ENCODE results near the gene HGFAC.

HGFAC gene

DNA sequence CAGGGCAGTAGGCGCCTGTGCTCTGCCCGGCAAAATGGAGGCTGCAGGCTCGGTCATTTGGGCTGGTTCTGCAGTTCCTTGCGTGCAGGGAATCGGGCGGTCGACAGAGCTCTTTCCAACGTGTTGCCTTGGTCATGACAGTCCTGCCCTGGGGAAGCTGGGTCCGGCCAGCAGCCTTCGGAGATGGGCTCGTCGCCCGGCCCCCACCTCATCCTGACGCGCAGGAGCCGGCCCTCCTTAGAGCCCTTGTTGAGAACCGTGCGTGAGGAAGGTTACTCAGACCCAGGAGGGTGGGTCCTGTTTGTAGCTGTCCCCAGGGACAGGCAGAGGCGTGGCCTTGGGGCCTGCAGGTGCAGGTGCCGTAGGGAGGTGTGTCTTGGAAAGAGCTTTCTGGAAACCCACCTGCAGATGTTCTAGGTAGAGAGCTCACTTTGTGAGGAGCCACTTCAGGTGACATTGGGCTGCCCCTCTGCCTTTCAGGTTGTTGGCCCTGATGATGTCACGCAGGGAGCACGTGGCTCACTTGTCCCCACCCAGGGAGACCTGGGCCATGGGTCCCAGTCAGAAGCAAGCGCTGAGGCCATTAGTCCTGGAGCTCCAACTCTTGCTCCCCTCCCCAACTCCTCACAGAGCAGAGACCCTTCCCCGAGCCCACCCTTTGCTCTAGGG lies 15.2 kb upstream of the HGFAC start:
- FAIRE-seq (no peak), DNase-seq (ENCODE audit: insufficient read length, low spot score) (no peak)
- TF ChIP-seq POLR2A (IDR thresholded peaks at IDR 0.05; ENCODE audit: low read depth, low read length) = no peak

DNA sequence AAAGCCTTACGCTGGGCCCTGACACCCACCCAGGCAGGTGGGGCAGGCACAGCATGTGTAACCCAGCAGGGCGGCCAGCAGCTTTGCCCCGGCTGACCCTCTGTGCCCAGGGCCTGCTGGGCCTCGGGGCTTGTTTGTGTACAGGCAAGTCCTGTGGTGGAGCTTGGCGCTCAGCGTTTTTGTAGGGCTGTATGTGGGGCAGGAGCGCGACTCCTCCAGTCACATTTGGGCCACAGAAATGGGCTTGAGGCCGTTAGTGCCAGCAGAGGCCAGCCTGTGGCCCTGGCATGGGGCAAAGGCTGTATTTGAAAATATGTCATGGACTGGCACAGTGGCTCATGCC lies 14.7 kb upstream of the HGFAC start:
- FAIRE-seq (no peak), DNase-seq (ENCODE audit: insufficient read length, low spot score) (no peak)
- TF ChIP-seq POLR2A (IDR thresholded peaks at IDR 0.05; ENCODE audit: low read depth, low read length) = no peak

DNA sequence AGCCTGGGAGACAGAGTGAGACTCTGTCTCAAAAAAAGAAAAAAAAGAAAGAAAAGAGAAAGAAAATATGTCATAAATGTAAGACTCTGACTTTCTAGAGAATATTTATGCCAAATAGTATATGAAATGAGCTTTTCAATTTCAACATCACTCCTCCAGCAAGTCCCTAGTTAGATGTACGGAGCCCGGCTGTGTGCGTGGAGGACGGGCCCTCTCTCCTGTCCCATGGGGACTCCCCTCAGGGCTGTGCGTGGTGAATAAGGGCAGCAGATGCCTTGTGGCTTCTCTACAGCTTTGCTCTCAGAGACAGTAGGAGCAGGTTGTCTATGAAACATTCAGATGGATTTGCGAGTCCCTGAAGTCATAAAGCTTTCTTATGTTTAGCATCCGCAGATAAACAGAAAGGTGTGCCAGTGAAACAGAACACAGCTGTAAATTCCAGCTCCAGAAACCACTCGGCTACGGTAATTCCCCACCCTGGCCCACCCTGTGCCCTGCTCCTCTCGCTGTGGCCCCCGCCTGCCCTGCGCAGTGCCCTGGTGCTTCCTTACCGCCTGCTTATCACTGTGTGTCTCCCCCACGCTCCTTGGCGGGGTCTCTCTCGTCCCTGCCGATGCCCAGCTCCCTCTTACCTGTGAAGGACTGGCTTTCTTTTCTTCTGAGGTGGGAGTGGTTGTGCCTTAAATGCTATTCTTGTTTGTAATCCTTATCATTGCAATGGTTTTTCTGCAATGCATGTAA lies 13.9 kb upstream of the HGFAC start:
- TF ChIP-seq POLR2A (IDR thresholded peaks at IDR 0.05; ENCODE audit: low read depth, low read length) = no peak
- FAIRE-seq = no peak
- no peak for DNase-seq (ENCODE audit: insufficient read length, low spot score)

DNA sequence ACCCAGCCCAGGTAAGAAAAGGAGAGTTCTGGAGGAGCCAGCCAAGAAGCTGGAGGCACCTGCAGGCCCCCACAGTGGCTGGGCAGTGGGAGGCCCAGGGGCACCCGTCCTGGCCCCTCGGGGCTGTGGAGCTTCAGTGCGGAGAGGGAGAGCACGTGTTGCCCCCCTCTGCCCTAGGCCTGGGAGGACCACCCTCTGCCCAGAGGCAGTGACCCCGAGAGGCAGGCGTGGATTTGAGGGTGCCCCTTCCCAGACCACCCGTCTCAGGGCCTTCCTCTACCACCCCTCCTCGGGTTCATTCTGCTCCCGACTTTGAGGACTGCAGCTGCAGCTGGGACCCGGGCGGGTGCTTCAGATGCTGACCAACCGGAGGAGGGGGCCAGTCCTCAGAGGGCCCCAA lies 12.1 kb upstream of the HGFAC start:
- TF ChIP-seq POLR2A (IDR thresholded peaks at IDR 0.05; ENCODE audit: low read depth, low read length) = no peak
- FAIRE-seq (no peak), DNase-seq (ENCODE audit: insufficient read length, low spot score) (no peak)

DNA sequence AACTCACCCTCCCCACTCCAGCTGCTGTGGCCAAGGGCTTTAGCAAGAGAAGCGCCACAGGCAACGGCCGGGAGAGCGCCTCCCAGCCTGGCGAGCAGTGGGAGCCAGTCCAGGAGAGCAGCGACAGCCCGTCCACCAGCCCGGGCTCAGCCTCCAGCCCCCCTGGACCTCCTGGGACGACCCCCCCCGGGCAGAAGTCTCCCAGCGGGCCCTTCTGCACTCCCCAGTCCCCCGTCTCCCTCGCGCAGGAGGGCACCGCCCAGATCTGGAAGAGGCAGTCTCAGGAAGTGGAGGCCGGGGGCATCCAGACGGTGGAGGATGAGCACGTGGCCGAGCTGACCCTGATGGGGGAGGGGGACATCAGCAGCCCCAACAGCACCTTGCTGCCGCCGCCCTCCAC lies 11.2 kb upstream of the HGFAC start:
- TF ChIP-seq POLR2A (IDR thresholded peaks at IDR 0.05; ENCODE audit: low read depth, low read length) = no peak
- no peak for FAIRE-seq
- DNase-seq (ENCODE audit: insufficient read length, low spot score) = no peak

DNA sequence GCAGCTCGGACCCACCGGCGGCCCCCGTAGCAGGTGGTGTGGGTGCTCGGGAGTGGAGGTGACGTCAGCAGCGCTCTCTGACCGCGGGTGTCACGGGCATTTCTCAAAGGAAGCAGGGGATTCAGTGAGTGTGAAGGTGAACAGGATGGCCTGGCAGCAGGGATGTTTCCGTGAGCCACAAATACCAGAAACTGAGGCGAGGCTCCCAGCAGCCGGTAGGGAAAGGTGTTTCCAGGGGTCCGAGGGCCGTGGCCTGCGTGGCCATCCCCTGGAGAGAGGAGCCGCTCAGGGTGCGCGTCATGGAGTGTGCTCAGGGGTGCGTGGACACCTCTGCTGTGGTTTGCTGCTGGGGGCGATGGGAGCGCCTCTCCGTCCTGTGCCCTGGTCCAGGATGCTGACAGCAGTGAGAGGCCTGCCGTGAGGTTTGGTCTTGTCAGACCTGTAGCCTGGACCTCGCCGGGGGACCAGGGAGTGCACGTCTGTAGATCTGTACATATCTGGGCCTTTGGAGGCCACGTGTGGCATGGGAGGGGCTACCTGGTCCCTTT lies 10.2 kb upstream of the HGFAC start:
- no peak for FAIRE-seq
- TF ChIP-seq POLR2A (IDR thresholded peaks at IDR 0.05; ENCODE audit: low read depth, low read length) = no peak
- no peak for DNase-seq (ENCODE audit: insufficient read length, low spot score)

DNA sequence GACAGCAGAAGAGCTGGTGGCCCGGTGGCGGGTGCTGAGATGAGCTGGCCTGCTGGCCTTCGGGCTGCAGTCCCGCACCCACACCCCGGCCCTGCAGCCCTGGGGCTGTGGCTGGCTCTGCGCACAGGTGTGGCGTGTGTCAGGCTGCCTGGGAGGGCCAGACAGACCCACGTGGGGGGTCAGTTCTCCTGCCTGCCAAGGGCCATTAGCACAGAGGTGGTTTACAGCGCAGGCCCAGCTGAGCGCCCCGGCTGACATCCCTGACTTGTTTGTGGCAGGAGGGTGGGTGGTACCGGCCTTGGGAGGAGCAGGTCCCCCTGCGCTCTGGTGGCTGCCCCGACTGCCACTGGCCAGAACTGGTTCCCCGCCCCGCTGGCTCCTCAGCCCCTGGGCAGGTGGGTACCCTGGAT lies 9.4 kb upstream of the HGFAC start:
- TF ChIP-seq POLR2A (IDR thresholded peaks at IDR 0.05; ENCODE audit: low read depth, low read length) = no peak
- DNase-seq (ENCODE audit: insufficient read length, low spot score) (no peak), FAIRE-seq (no peak)

DNA sequence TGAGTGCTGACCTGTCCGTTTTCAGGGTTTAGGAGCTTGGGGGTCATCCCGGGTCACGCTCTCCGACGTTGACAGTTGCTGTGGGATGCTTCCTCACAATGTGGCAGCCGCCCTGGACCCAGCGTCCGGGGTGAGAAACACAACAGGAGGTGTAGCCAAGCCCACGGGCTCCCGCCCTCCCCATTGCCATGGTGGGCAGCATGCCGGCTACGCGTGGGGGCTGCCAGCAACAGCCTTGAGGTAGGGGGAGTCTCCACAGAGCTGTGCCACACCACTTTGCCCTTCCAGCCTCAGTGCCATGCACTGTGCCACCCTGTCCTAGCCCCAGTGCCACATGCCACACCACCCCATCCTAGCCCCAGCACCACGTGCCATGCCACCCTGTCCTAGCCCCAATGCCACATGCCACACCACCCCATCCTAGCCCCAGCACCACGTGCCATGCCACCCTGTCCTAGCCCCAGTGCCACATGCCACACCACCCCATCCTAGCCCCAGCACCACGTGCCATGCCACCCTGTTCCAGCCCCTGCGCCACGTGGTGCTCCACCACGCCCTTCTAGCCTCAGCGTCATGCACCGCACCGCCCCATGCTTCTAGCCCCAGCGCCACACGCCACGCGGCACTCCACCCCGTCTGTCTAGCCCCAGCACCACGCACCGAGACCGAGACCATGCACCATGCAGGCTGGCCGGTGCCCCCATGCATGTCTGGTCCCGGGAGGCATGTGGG lies 8.5 kb upstream of the HGFAC start:
- no peak for TF ChIP-seq POLR2A (IDR thresholded peaks at IDR 0.05; ENCODE audit: low read depth, low read length)
- no peak for DNase-seq (ENCODE audit: insufficient read length, low spot score)
- FAIRE-seq = no peak

DNA sequence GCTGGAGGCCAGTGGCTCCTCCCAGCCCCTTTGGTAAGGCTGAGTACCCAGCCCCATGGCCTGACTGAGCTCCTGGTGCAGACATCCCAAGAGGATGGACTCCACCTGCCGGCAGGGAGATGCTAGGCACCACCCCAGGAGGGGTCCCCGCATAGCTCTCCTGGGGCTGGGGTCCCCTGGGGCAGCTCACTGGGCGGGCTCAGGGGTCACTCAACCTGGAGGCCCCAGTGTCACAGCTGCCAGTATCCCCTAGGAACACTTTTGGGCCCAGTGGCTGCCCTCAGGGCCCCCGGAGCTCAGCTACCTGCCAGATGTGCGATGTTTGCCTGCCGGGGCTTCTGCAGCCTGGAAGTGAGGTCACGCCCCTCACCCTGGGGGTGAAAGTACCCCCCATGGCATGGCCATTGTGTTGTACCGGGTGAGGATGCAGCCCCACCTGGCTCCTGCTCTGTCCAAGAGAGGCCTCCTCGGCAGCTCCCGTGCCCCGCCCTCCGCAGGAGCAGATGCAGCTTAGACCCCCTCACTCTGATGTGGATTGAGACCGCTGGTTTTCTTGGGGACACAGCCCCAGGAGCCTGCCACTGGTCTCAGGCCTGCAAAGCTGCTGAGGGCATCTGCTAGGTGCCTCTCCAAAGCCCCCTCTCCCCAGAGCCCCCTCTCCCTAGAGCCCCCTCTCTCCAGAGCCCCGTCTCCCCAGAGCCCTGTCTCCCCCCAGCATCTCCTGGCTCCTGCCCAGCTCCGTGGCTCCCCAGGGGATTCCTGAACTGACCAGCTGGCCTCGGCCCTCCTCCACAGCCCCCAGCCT lies 6.7 kb upstream of the HGFAC start:
- TF ChIP-seq POLR2A (IDR thresholded peaks at IDR 0.05; ENCODE audit: low read depth, low read length) = no peak
- DNase-seq (ENCODE audit: insufficient read length, low spot score) (no peak), FAIRE-seq (no peak)

DNA sequence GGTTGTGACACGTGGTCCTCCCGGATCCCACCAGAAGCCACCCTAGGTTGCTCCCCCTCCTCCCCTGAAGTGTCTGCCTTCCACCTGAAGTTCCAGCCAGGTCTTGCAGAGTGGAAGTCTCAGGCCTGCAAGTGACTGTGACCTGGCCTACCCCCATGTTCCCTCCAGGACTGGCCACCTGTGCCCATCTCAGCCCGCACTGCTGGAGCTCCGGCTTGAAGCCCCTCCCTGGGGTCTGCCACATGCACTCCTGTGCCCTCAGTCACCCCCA lies 6.1 kb upstream of the HGFAC start:
- FAIRE-seq = no peak
- no peak for TF ChIP-seq POLR2A (IDR thresholded peaks at IDR 0.05; ENCODE audit: low read depth, low read length)
- no peak for DNase-seq (ENCODE audit: insufficient read length, low spot score)

DNA sequence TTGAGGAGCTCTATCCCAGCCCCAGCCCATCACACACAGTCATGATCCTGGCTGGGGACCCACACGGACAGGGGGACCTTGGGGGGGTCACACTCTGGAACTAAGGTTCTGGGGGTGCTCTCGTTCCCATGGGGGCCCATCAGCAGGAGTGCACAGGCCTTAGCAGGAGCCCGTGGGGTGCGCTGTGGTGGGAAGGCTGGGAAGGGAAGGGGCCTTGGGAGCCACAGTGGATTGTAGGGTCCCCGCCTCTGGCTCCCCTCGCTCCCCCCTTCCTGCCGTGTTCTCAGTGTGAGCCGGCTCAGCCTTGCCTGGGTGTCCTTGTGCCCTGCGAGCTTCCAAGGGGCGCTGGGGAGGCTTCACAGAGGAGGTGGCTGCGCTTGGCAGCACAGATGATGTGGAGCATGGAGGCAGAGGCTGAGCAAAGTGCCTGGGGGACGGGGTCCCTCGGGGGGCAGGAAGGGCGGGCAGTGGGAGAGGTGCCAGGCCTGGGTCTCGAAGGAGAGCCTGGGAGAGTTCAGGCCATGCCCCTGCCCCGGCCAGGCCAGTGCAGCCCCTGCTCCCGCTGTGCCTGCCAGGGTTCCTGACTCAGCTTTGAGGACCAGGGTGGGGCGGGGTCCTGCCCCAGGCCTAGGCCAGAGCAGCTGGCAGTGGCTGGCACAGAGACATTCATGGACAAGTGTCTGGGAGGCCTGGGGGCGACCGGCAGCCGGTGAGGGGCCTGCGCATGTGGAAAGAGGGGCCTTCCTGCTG lies 5.5 kb upstream of the HGFAC start:
- FAIRE-seq (no peak), DNase-seq (ENCODE audit: insufficient read length, low spot score) (no peak)
- no peak for TF ChIP-seq POLR2A (IDR thresholded peaks at IDR 0.05; ENCODE audit: low read depth, low read length)

DNA sequence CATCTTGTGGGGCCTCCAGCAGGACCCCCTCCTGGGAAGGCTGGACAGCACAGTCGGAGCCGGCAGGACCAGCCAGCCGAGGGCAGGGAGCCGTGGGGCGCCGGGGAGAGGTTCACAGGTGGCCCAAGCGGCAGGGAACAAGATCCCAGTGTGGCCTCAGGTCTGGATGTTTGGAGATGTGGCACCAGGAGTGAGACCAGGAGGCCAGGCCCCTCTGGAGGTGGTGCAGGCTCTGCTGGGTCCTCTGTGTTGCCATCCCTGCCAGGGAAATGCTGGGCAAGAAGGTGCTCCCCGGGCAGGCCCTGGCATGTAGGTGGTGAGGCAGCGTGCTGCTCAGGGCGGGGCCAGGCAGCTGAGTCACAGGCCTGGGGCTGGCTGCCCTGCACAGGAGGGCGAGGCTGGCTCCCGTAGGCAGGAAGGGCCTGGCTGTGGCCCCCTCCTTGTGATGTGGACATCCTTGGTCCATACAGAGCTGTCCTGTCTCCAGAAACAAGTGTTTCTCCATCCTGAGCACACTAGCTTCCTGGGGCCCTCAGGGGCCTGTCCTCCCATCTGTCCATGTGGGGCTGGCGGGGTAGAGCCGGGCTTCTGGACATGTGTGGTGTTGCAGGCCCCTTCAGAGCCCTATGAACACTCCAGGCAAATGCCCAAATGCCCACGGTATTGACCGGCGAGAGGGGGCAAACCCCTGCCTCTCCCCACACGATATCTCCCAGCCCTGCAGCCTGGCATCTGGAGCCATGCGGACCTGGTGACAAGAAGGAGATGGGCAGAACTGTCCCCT lies 4.8 kb upstream of the HGFAC start:
- DNase-seq (ENCODE audit: insufficient read length, low spot score) (peak; percentile 94), FAIRE-seq (no peak)
- TF ChIP-seq POLR2A (IDR thresholded peaks at IDR 0.05; ENCODE audit: low read depth, low read length) = no peak; the same call in 1 of the 2 replicates

DNA sequence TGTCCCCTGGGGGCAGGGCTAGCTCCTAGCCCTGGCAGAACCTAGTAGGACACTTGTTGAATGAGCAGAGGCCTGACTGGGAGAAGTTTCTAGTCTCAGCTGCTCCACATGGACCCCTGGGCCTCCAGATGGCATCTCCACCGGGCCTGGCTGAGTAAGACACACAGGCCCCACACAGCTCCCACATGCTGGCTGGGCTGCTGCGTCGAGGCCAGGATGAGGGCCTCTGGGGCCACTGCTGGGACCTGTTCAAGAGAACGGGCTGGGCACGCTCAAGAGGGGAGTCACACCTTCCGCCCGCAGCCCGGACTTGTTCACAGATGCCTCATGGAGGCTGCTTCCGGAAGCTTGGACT lies 4.2 kb upstream of the HGFAC start:
- no peak for FAIRE-seq
- TF ChIP-seq POLR2A (IDR thresholded peaks at IDR 0.05; ENCODE audit: low read depth, low read length) = no peak

More for the DNA sequence above, 4.2 kb upstream of the HGFAC start:
- no peak for DNase-seq (ENCODE audit: insufficient read length, low spot score)

Measured in H54 (cell line).